GM18861 (cell line): ENCODE results near the gene FAAP100.

Experiments
- ATAC-seq: cut with Tn5 transposase; IDR thresholded peaks from one replicate; pipeline ENCODE4 v1.9.1; 2021; ENCODE audit not compliant: unreplicated experiment

Gene FAAP100

GRCh38 chr17:81553616-81554181, 1.5 kb upstream of the FAAP100 start:
- ATAC-seq: no peak

GRCh38 chr17:81553018-81553615, 964 bp upstream of the FAAP100 start:
- peak; percentile 29 for ATAC-seq

GRCh38 chr17:81551458-81552243, 502 bp downstream of the FAAP100 start:
- no peak for ATAC-seq

GRCh38 chr17:81550830-81551457, 1.2 kb downstream of the FAAP100 start:
- ATAC-seq: no peak

- ATAC-seq: no peak
These were observed 1.9 kb downstream of the FAAP100 start for GRCh38 chr17:81550285-81550684.

GRCh38 chr17:81549826-81550225, 2.3 kb downstream of the FAAP100 start:
- ATAC-seq: no peak

- no peak for ATAC-seq
These were observed 3.1 kb downstream of the FAAP100 start for GRCh38 chr17:81549031-81549557.

GRCh38 chr17:81547614-81547982, 4.6 kb downstream of the FAAP100 start:
- ATAC-seq: no peak

GRCh38 chr17:81546906-81547613, 5.1 kb downstream of the FAAP100 start:
- ATAC-seq: no peak

- no peak for ATAC-seq
These were observed 6.8 kb downstream of the FAAP100 start for GRCh38 chr17:81545160-81545949.

- no peak for ATAC-seq
These were observed 7.7 kb downstream of the FAAP100 start for GRCh38 chr17:81544281-81544974.

GRCh38 chr17:81543756-81544155, 8.4 kb downstream of the FAAP100 start:
- ATAC-seq: no peak

- ATAC-seq: no peak
These were observed 8.8 kb downstream of the FAAP100 start for GRCh38 chr17:81543339-81543675.

GRCh38 chr17:81542431-81543338, 9.5 kb downstream of the FAAP100 start:
- ATAC-seq: no peak

GRCh38 chr17:81541123-81541522, 11.0 kb downstream of the FAAP100 start:
- no peak for ATAC-seq

- ATAC-seq: no peak
These were observed 11.5 kb downstream of the FAAP100 start for GRCh38 chr17:81540676-81541027.

- ATAC-seq: no peak
These were observed 12.0 kb downstream of the FAAP100 start for GRCh38 chr17:81539961-81540675.

- no peak for ATAC-seq
These were observed 12.6 kb downstream of the FAAP100 start for GRCh38 chr17:81539571-81539900.
